ENCODE measurements around the gene YPEL3. TPM values are rescaled to one million over a fixed set of nuclear protein-coding genes. Genes with fewer than 3 reads are reported as not detected.

The YPEL3 gene
- total RNA-seq, 4 donors from 2014 or later: 97.2 to 197 (median 154) TPM

GRCh38 chr16:30088832-30089624, 7.0 kb downstream of the YPEL3 start:
- intact Hi-C loops (cut with DNase I; ENCODE audit: low total_unique reads): no loop called here
- no peak for ATAC-seq
- Histone ChIP-seq H3K4me3 (no peak overlapping the region), H3K36me3 (peaks cover 0 to 29% of the 10 kb centered on the region in 2 donors), H3K27me3 (no peaks in the 10 kb centered on the region), H3K9me3 (no peaks in the 10 kb centered on the region), H3K4me1 (peaks cover 22 to 31% of the 10 kb centered on the region in 2 donors), H3K27ac (no peak overlapping the region)
- no peak for DNase-seq
- TF ChIP-seq, protein P1, sequence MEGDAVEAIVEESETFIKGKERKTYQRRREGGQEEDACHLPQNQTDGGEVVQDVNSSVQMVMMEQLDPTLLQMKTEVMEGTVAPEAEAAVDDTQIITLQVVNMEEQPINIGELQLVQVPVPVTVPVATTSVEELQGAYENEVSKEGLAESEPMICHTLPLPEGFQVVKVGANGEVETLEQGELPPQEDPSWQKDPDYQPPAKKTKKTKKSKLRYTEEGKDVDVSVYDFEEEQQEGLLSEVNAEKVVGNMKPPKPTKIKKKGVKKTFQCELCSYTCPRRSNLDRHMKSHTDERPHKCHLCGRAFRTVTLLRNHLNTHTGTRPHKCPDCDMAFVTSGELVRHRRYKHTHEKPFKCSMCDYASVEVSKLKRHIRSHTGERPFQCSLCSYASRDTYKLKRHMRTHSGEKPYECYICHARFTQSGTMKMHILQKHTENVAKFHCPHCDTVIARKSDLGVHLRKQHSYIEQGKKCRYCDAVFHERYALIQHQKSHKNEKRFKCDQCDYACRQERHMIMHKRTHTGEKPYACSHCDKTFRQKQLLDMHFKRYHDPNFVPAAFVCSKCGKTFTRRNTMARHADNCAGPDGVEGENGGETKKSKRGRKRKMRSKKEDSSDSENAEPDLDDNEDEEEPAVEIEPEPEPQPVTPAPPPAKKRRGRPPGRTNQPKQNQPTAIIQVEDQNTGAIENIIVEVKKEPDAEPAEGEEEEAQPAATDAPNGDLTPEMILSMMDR (IDR thresholded peaks at IDR 0.05 in 4 of 5, conservative IDR thresholded peaks at IDR 0.05 in 1 of 5): no peak
- in situ Hi-C loops (cut with MboI; ENCODE audit: low sequenced_read_pairs in 4 of 4): loop anchor here in 1 of 4 donors (25.0 kb wide), 1 partner anchor 273 kb away; the partner anchor contains the start of genes CD2BP2, MYL11 and TBC1D10B

DNA sequence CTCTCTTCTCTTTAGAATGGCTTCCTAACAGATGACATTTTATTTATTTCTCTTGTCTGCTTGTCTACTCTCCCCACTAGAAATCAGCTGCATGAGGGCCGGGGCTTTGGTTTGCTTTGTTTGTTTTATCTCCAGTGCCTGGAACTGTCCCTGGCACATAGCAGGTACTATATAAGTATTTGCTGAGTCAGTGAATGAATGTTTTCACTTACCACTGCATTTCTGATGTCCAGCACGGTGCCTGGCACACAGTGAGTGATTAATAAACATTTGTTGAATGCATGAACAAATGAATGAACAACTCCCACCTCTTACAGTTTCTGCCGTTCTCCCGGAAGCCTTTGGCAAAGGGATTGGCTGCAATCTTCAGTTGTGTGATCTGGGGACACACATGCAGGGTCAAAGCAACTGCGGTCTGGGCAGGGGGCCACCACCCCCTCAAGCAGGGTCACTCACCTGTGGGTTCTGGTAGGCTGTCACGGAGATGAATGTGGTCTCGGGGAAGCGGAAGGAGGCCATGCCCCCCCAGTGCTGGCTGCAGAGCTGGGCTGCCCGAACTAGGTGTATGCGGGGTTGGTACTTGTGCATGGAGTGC, 7.7 kb downstream of the YPEL3 start:
- Histone ChIP-seq H3K36me3 (peaks cover 0 to 29% of the 10 kb centered on the region in 2 donors), H3K27ac (peak overlapping the region in 1 of 4 donors; percentile 42), H3K4me3 (no peak overlapping the region), H3K4me1 (peaks cover 18 to 28% of the 10 kb centered on the region in 2 donors), H3K27me3 (no peaks in the 10 kb centered on the region), H3K9me3 (no peaks in the 10 kb centered on the region)
- TF ChIP-seq, protein P1 (IDR thresholded peaks at IDR 0.05 in 4 of 5, conservative IDR thresholded peaks at IDR 0.05 in 1 of 5): no peak
- TF ChIP-seq POLR2A (IDR thresholded peaks at IDR 0.05): no peak
- in situ Hi-C loops (cut with MboI; ENCODE audit: low sequenced_read_pairs in 4 of 4) (loop anchor here in 1 of 4 donors (25.0 kb wide), 1 partner anchor 274 kb away; the partner anchor contains the start of genes CD2BP2, MYL11 and TBC1D10B), intact Hi-C loops (cut with DNase I; ENCODE audit: low total_unique reads) (no loop called here)
- no peak for DNase-seq
- ATAC-seq: no peak

GRCh38 chr16:30087181-30087898, 8.7 kb downstream of the YPEL3 start:
- in situ Hi-C loops (cut with MboI; ENCODE audit: low sequenced_read_pairs in 4 of 4): loop anchor here in 1 of 4 donors (25.0 kb wide), 1 partner anchor 275 kb away; the partner anchor contains the start of genes CD2BP2, MYL11 and TBC1D10B

More at GRCh38 chr16:30087181-30087898, 8.7 kb downstream of the YPEL3 start:
- H3K9me3 ChIP-seq: no peaks in the 10 kb centered on the region
- ATAC-seq: no peak
- intact Hi-C loops (cut with DNase I; ENCODE audit: low total_unique reads): no loop called here
- TF ChIP-seq, protein P1 (IDR thresholded peaks at IDR 0.05 in 4 of 5, conservative IDR thresholded peaks at IDR 0.05 in 1 of 5): no peak
- TF ChIP-seq POLR2A (IDR thresholded peaks at IDR 0.05): no peak
- H3K4me1 ChIP-seq: peaks cover 10 to 19% of the 10 kb centered on the region in 2 donors
- no peak overlapping the region for H3K27ac ChIP-seq
- DNase-seq: no peak
- H3K27me3 ChIP-seq: no peaks in the 10 kb centered on the region
- peaks cover 0 to 34% of the 10 kb centered on the region in 2 donors for H3K36me3 ChIP-seq
- H3K4me3 ChIP-seq: no peak overlapping the region
